Liver (tissue), 9 donors: ENCODE measurements around the gene DCD. TPM values are rescaled to one million over a fixed set of nuclear protein-coding genes. Genes with fewer than 3 reads are reported as not detected.

Source experiments
- DNase-seq: peaks from one replicate; pipeline ENCODE4 v3.0.0-alpha.2; 2017; ENCODE audit warnings: low spot score
- H3K27ac ChIP-seq, 2 donors: one replicate each; pipeline ENCODE4 v1.7.0; 2013; ENCODE audit warnings: inconsistent platforms in 2 of 2, low read length in 2 of 2, control low read depth in 1 of 2, low read depth in 1 of 2, mild to moderate bottlenecking in 1 of 2
- H3K27me3 ChIP-seq, 4 donors: one replicate each; pipeline versions ENCODE4 v1.6.1 to v1.7.0; 2013; ENCODE audit warnings: low read length in 3 of 4, inconsistent platforms in 1 of 4, mild to moderate bottlenecking in 1 of 4, moderate library complexity in 1 of 4; ENCODE audit not compliant: control insufficient read depth in 4 of 4, insufficient read depth in 4 of 4
- H3K36me3 ChIP-seq, 4 donors: one replicate each; pipeline versions ENCODE4 v1.6.1 to v1.7.0; 2013; ENCODE audit warnings: low read length in 3 of 4, mild to moderate bottlenecking in 3 of 4, low read depth in 1 of 4, moderate library complexity in 1 of 4; ENCODE audit not compliant: control insufficient read depth in 4 of 4, insufficient read depth in 3 of 4
- H3K4me1 ChIP-seq, 4 donors: one replicate each; pipeline versions ENCODE4 v1.6.1 to v1.7.0; 2013; ENCODE audit warnings: low read length in 3 of 4, mild to moderate bottlenecking in 3 of 4, moderate library complexity in 1 of 4; ENCODE audit not compliant: control insufficient read depth in 4 of 4, insufficient read depth in 4 of 4
- H3K4me3 ChIP-seq, 3 donors: one replicate each; pipeline versions ENCODE4 v1.6.1 to v1.7.0; 2013; ENCODE audit warnings: low read length in 3 of 3, control low read depth in 1 of 3, low read depth in 1 of 3, mild to moderate bottlenecking in 1 of 3
- H3K9ac ChIP-seq, 2 donors: one replicate each; pipeline ENCODE4 v1.7.0; 2013; ENCODE audit warnings: low read length in 2 of 2, mild to moderate bottlenecking in 2 of 2, moderate library complexity in 2 of 2, control low read depth in 1 of 2, low read depth in 1 of 2
- H3K9me3 ChIP-seq, 4 donors: one replicate each; pipeline versions ENCODE4 v1.6.1 to v1.7.0; 2013; ENCODE audit warnings: low read length in 3 of 4; ENCODE audit not compliant: control insufficient read depth in 4 of 4
- CTCF ChIP-seq: fragments of 150-350 bp; IDR thresholded peaks from 2 replicates; pipeline ENCODE4 v1.5.1; 2017; ENCODE audit warnings: improper control_type of control experiment, low read depth, low read length; ENCODE audit not compliant: missing input control
- EGR1 ChIP-seq, 2 donors: IDR thresholded peaks; 2 replicates each; pipeline ENCODE4 v1.6.1; 2016 to 2018; ENCODE audit warnings: antibody characterized with exemption in 2 of 2, low read depth in 2 of 2
- FOXA1 ChIP-seq: IDR thresholded peaks from 2 replicates; pipeline ENCODE4 v1.6.1; 2016; ENCODE audit warnings: antibody characterized with exemption
- FOXA2 ChIP-seq: IDR thresholded peaks from 2 replicates; pipeline ENCODE4 v1.6.1; 2016; ENCODE audit warnings: antibody characterized with exemption
- GABPA ChIP-seq, 2 donors: IDR thresholded peaks in 1 of 2; conservative IDR thresholded peaks in 1 of 2; 2 replicates each; pipeline ENCODE4 v1.6.1; 2016; ENCODE audit warnings: antibody characterized with exemption in 2 of 2, mild to moderate bottlenecking in 1 of 2, moderate library complexity in 1 of 2
- HNF4A ChIP-seq, 2 donors: conservative IDR thresholded peaks; 2 replicates each; pipeline ENCODE4 v1.6.1; 2016; ENCODE audit warnings: antibody characterized with exemption in 2 of 2, mild to moderate bottlenecking in 2 of 2
- HNF4G ChIP-seq: IDR thresholded peaks from 2 replicates; pipeline ENCODE4 v1.6.1; 2016; ENCODE audit warnings: antibody characterized with exemption
- JUND ChIP-seq, 2 donors: IDR thresholded peaks; 2 replicates each; pipeline ENCODE4 v1.6.1; 2016; ENCODE audit warnings: antibody characterized with exemption in 2 of 2
- NR2F2 ChIP-seq: IDR thresholded peaks from 2 replicates; pipeline ENCODE4 v1.6.1; 2016; ENCODE audit warnings: antibody characterized with exemption
- RAD21 ChIP-seq, 2 donors: IDR thresholded peaks; 2 replicates each; pipeline ENCODE4 v1.6.1; 2016; ENCODE audit warnings: antibody characterized with exemption in 2 of 2, mild to moderate bottlenecking in 2 of 2
- SP1 ChIP-seq: IDR thresholded peaks from 2 replicates; pipeline ENCODE4 v1.6.1; 2018; ENCODE audit warnings: antibody characterized with exemption, mild to moderate bottlenecking
- TAF1 ChIP-seq: conservative IDR thresholded peaks from 2 replicates; pipeline ENCODE4 v1.6.1; 2016; ENCODE audit warnings: antibody characterized with exemption, mild to moderate bottlenecking
- YY1 ChIP-seq: IDR thresholded peaks from 2 replicates; pipeline ENCODE4 v1.6.1; 2016; ENCODE audit warnings: antibody characterized with exemption, mild to moderate bottlenecking
- ZBTB33 ChIP-seq: IDR thresholded peaks from 2 replicates; pipeline ENCODE4 v1.6.1; 2016; ENCODE audit warnings: antibody characterized with exemption
- WGBS: extraction: QIAGEN DNeasy Blood & Tissue Kit; methylation state at CpG from one replicate; pipeline ENCODE4 v1.1.7; 2013; 5-methylcytosine and 5-hydroxymethylcytosine counted together
- polyA plus RNA-seq, 2 donors: library from polyadenylated mRNA; stranded (reverse) in 1 of 2; unstranded in 1 of 2; fragments of 200-250 nt in 1 of 2; fragments of >200 nt in 1 of 2; fragmentation: Nextera tagmentation in 1 of 2; extraction: Ambion mirVana in 1 of 2; gene quantifications; one replicate each; pipeline versions ENCODE4 v1.2.1 to v1.2.3, GENCODE V29; 2013 to 2015
- total RNA-seq, 2 donors: library from RNA; depleted of rRNA; stranded (reverse); fragments of >200 nt; gene quantifications; one replicate each; pipeline ENCODE4 v1.2.3, GENCODE V29; 2014
- TF ChIP-seq, protein P1 (sequence below): IDR thresholded peaks from 2 replicates; pipeline ENCODE4 v1.6.1; 2016; ENCODE audit warnings: antibody characterized with exemption, mild to moderate bottlenecking
- TF ChIP-seq, protein P2 (sequence below): IDR thresholded peaks from 2 replicates; pipeline ENCODE4 v1.6.1; 2016; ENCODE audit warnings: antibody characterized with exemption
- TF ChIP-seq, protein P3 (sequence below): IDR thresholded peaks from 2 replicates; pipeline ENCODE4 v1.6.1; 2016; ENCODE audit warnings: antibody characterized with exemption
- donor health status: healthy.
- donor health status: healthy.
- donor health status: healthy.
- donor health status: healthy.
- donor health status: healthy.

The DCD gene
- total and polyA plus RNA-seq, 4 donors = not detected

- WGBS = 68% methylated on average over 2 of the region's 2 CpGs
- H3K9ac ChIP-seq = no peak overlapping the region
- no peaks in the 10 kb centered on the region for H3K27me3 ChIP-seq
- TF ChIP-seq GABPA (IDR thresholded peaks at IDR 0.05 in 1 of 2, conservative IDR thresholded peaks at IDR 0.05 in 1 of 2) (no peak), FOXA2 (no peak), HNF4G (no peak), RAD21 (IDR thresholded peaks at IDR 0.05) (no peak), FOXA1 (no peak), ZBTB33 (no peak), CTCF (no peak), YY1 (no peak), EGR1 (IDR thresholded peaks at IDR 0.05; ENCODE audit: low read depth in 2 of 2) (no peak)
- TF ChIP-seq, protein P1, sequence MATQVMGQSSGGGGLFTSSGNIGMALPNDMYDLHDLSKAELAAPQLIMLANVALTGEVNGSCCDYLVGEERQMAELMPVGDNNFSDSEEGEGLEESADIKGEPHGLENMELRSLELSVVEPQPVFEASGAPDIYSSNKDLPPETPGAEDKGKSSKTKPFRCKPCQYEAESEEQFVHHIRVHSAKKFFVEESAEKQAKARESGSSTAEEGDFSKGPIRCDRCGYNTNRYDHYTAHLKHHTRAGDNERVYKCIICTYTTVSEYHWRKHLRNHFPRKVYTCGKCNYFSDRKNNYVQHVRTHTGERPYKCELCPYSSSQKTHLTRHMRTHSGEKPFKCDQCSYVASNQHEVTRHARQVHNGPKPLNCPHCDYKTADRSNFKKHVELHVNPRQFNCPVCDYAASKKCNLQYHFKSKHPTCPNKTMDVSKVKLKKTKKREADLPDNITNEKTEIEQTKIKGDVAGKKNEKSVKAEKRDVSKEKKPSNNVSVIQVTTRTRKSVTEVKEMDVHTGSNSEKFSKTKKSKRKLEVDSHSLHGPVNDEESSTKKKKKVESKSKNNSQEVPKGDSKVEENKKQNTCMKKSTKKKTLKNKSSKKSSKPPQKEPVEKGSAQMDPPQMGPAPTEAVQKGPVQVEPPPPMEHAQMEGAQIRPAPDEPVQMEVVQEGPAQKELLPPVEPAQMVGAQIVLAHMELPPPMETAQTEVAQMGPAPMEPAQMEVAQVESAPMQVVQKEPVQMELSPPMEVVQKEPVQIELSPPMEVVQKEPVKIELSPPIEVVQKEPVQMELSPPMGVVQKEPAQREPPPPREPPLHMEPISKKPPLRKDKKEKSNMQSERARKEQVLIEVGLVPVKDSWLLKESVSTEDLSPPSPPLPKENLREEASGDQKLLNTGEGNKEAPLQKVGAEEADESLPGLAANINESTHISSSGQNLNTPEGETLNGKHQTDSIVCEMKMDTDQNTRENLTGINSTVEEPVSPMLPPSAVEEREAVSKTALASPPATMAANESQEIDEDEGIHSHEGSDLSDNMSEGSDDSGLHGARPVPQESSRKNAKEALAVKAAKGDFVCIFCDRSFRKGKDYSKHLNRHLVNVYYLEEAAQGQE = no peak
- TF ChIP-seq, protein P2, sequence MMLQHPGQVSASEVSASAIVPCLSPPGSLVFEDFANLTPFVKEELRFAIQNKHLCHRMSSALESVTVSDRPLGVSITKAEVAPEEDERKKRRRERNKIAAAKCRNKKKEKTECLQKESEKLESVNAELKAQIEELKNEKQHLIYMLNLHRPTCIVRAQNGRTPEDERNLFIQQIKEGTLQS = no peak
- DNase-seq = no peak
- no peak overlapping the region for H3K4me3 ChIP-seq
- peaks cover 3 to 23% (median 12%) of the 10 kb centered on the region in 4 donors for H3K4me1 ChIP-seq
- no peaks in the 10 kb centered on the region for H3K36me3 ChIP-seq
- no peaks in the 10 kb centered on the region for H3K9me3 ChIP-seq
- no peak overlapping the region for H3K27ac ChIP-seq
These were observed 44.2 kb upstream of the DCD start for GRCh38 chr12:54692353-54692752.

- Histone ChIP-seq H3K36me3 (no peaks in the 10 kb centered on the region), H3K9ac (no peak overlapping the region), H3K4me1 (peaks cover 6 to 39% (median 27%) of the 10 kb centered on the region in 4 donors), H3K9me3 (peaks cover 0 to 3% (median 0%) of the 10 kb centered on the region in 4 donors), H3K27me3 (no peaks in the 10 kb centered on the region), H3K27ac (no peak overlapping the region), H3K4me3 (no peak overlapping the region)
- WGBS = 74% methylated on average over 2 of the region's 2 CpGs
- DNase-seq = no peak
- TF ChIP-seq, protein P3, sequence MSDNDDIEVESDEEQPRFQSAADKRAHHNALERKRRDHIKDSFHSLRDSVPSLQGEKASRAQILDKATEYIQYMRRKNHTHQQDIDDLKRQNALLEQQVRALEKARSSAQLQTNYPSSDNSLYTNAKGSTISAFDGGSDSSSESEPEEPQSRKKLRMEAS = no peak
- TF ChIP-seq HNF4A (conservative IDR thresholded peaks at IDR 0.05) = no peak
- TF ChIP-seq TAF1 = no peak
- no peak for TF ChIP-seq HNF4G
- TF ChIP-seq, protein P1 = no peak
- no peak for TF ChIP-seq FOXA1
- TF ChIP-seq NR2F2 = no peak
- TF ChIP-seq GABPA (IDR thresholded peaks at IDR 0.05 in 1 of 2, conservative IDR thresholded peaks at IDR 0.05 in 1 of 2) = no peak
- no peak for TF ChIP-seq SP1
- TF ChIP-seq EGR1 (IDR thresholded peaks at IDR 0.05; ENCODE audit: low read depth in 2 of 2) = no peak
- no peak for TF ChIP-seq JUND (IDR thresholded peaks at IDR 0.05)
- no peak for TF ChIP-seq YY1
- no peak for TF ChIP-seq CTCF
- TF ChIP-seq FOXA2 = no peak
These were observed 41.8 kb upstream of the DCD start for GRCh38 chr12:54689984-54690383.
